ENCODE measurements around the gene SYT8.
"Not testable (repeated sequence)": the region's sequence is repeated elsewhere in the genome, so short reads cannot be mapped to it uniquely, and the experiment has no call there.

SYT8 gene

DNA sequence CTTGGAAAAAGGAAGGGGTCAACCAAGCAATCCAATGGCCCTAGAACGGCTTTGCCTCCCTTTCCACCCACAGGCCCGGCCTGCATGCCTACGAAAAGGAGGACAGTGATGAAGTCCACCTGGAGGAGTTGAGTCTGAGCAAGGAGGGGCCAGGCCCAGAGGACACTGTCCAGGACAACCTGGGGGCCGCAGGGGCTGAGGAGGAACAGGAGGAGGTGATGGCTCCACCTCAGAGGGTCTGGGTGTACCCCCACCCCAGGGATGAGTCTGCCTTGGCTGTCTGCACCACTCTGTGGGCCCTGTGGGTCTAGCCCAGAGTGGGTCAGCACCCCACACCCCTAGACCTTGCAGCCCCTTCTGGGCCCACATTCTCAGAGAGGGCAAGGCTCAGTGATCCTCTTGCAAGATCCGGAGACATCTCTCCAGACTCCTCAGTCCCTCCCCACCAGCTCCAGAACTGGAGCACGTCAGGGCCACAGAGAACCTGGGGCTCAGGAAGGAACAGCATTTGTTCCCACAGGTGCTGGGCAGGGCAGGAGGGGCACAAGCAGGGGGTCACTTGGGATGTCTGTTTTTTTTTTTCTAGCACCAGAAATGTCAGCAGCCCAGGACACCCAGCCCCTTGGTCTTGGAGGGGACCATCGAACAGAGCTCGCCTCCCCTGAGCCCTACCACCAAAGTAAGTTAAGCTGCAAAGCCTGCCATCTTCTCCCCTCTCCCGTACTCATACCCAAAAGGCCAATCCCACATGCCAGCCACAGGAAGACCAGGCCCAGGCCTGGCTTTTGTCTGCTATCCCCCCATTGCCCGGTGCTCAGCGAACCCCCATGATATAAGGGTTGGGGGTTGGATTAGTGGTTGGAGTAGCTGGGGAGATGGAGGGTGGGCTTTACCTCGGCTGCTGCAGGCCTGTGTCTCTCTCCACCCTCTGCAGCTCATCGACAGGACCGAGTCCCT is 48.8 kb downstream of the SYT8 start:
- no peak for DNase-seq (ENCODE audit: low read depth, low spot score)

DNA sequence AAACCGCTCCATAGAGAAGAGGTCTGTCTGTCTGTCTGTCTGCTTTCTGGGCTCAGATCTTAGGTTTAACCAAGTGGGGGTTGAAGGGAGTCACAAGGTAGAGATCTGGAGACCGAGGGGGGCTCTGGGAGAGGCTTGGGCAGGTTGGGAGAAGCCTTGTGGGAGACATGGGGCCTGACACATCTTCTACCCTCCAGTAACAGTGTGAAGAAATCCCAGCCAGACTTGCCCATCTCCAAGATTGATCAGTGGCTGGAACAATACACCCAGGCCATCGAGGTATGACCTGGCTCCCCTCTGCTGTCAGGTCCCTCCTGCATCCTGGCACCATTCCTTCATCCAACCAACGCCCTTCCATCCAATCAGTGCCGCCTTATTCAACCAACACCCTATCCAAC is 49.5 kb downstream of the SYT8 start:
- no peak for DNase-seq (ENCODE audit: low read depth, low spot score)

DNA sequence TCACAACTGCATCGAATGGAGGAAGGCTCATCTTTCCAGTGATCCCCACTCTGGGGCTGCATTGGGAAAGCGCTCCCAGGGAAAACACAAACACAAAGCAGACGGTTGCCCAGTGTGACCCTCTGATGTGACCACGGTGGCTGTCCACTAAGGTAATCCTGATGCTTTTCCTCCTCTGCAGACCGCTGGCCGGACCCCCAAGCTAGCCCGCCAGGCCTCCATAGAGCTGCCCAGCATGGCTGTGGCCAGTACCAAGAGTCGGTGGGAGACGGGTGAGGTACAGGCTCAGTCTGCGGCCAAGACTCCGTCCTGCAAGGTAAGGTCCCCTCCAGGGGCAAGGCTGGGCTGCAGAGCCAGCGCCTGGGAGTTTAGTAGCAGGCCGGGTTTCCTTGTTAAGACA is 51.8 kb downstream of the SYT8 start:
- DNase-seq (ENCODE audit: low read depth, low spot score): not testable (repeated sequence)
